Measurements from ENCODE around the gene PORCN.
"Not testable (repeated sequence)": the region's sequence is repeated elsewhere in the genome, so short reads cannot be mapped to it uniquely, and the experiment has no call there.

GRCh38 chrX:48555731-48556325 is 47.0 kb downstream of the PORCN start:
- not testable (repeated sequence) for TF ChIP-seq EZH2 (IDR thresholded peaks at IDR 0.05; ENCODE audit: borderline replicate concordance, low read length); CTCF (conservative IDR thresholded peaks at IDR 0.05 in 1 of 2, IDR thresholded peaks at IDR 0.05 in 1 of 2; ENCODE audit: extremely low read depth in 1 of 2, insufficient read depth in 1 of 2, low read depth in 1 of 2, low read length in 2 of 2)

Measured in mammary epithelial cell (primary cell).